GM18519 (cell line): ENCODE measurements around the gene MRPS35.
A peak's percentile ranks its signal among the peaks of the same experiment; 100 is the strongest.

Source experiments
- ATAC-seq: cut with Tn5 transposase; IDR thresholded peaks from one replicate; pipeline ENCODE4 v1.9.1; 2021; ENCODE audit warnings: mild to moderate bottlenecking, moderate library complexity; ENCODE audit not compliant: unreplicated experiment, low FRiP score

Gene MRPS35

DNA sequence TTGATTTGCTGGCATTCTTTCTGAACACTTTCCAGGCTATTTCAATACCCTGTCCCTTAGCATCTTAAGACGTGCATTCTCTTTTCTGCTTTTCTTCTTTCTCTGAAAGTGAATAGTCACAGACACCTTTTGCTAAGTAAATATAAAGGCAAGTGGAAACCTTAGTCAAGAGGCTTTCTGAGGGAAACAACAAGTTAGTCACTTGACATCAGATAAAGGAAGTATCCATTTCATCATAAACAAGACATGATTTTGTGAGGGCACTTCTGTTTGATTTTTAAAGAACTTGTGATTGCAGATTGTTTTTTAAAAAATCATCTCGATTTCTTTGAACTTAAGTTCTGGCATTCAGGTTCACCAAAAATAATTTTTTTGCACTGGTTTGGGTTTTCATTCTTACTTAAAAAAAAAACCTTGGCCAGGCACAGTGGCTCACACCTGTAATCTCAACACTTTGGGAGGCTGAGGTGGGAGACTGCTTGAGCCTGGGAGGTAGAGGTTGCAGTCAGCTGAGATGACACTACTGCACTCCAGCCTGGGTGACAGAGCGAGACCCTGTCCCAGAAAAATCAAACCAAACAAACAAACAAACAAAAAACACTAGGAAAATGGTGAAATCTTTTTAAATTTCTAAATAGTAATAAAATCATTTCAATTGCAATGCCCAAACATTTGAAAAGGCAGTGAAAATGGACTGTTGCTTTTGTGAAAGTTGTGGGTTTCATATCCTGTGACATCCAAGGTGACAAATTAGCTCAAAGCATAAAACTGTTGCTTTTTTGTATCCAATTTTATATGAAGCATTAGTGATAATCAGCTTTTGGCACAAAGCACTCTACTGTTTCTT is 61.1 kb downstream of the MRPS35 start:
- ATAC-seq: no peak

DNA sequence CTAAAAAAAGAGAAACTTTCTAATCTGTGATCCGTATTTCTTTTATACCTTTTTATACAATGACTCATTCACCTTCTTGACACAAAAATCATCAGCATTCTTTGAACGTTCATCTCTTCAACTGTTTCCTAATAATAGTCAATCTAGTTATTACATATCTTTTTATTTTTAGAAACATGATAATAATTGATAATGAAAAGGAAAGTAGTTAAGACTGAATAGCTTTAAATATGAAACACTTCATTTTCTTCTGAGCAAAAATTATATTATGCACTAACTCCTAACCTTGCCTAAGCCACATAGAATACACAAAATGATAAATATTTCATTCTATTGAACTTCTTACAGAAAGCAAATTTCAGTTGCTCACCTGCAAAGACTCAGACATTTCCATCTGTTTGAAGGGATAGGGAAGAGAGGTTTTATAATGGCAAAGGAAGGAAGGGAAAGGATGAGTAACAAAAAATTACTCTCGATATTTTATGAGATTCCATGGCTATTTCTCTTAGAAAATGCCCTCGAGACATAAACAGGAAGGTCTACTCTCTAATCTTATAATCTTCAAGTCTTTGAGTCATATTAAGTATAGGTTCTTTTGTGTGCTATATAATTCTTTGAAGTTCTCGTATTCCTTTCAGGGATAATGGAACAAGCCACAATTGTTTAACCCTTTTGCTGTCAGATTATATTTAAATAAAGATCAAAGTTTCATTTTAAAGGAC is 61.9 kb downstream of the MRPS35 start:
- ATAC-seq: no peak

GRCh38 chr12:27777141-27777540 is 66.5 kb downstream of the MRPS35 start:
- ATAC-seq: no peak

GRCh38 chr12:27778206-27778605 is 67.6 kb downstream of the MRPS35 start:
- ATAC-seq: no peak

GRCh38 chr12:27779416-27779919 is 68.8 kb downstream of the MRPS35 start:
- no peak for ATAC-seq

DNA sequence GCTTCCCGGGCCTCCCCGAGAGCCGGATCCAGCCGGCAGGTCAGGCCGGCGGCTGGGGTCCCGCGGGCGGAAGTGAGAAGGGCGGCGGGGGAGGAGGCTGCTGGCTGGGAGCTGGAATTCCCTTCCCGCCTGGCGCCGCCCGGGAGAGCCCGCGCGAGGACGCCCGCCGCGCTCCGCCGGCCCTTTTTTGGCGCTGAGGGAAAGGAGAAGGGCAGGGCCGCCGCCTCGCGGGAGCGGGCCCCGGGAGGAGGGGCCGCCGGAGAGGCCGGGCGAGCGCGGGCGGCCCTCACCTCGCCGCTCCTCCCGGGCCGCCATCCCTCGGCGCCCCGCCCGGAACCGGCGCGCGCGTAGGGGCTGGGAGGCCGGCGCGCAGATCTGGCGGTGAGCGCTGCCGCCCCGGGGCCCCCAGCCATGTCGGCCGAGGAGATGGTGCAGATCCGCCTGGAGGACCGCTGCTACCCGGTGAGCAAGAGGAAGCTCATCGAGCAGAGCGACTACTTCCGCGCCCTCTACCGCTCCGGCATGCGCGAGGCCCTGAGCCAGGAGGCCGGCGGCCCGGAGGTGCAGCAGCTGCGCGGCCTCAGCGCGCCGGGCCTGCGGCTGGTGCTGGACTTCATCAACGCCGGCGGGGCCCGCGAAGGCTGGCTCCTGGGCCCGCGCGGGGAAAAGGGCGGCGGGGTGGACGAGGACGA is 69.4 kb downstream of the MRPS35 start, which contains the start of the genes KLHL42 and MANSC4:
TSS of gene KLHL42 (plus strand) at position 314 of the 692 bp plus-strand sequence. CDS start at position 412, 98 bp downstream.
TSS of gene MANSC4 (minus strand) at position 317 of the 692 bp plus-strand sequence. CDS start 8,960 bp downstream, outside the sequence.
- peak; percentile 56 for ATAC-seq

- peak; percentile 19 for ATAC-seq
These were observed 70.2 kb downstream of the MRPS35 start for GRCh38 chr12:27780612-27781408.

GRCh38 chr12:27781680-27782079 is 71.0 kb downstream of the MRPS35 start:
- ATAC-seq: no peak

DNA sequence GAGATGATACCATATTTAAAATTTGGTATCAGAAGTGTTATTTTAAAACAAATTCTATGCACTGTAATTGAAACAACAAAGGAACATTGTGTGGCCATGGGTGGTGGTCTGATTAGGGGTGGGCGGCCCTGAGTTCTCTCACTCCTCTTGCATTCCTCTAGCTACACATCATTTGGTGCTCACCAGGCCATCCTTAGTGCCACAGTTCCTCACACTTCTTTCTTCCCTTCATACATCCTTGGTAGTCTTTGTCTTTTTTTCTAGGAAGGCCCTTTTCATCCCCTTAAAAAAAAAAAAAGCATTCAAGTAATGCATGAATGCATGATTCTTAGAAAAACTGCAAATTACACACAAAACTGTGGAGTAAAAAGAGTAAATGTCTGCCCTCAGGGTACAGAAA is 71.8 kb downstream of the MRPS35 start:
- ATAC-seq: no peak

DNA sequence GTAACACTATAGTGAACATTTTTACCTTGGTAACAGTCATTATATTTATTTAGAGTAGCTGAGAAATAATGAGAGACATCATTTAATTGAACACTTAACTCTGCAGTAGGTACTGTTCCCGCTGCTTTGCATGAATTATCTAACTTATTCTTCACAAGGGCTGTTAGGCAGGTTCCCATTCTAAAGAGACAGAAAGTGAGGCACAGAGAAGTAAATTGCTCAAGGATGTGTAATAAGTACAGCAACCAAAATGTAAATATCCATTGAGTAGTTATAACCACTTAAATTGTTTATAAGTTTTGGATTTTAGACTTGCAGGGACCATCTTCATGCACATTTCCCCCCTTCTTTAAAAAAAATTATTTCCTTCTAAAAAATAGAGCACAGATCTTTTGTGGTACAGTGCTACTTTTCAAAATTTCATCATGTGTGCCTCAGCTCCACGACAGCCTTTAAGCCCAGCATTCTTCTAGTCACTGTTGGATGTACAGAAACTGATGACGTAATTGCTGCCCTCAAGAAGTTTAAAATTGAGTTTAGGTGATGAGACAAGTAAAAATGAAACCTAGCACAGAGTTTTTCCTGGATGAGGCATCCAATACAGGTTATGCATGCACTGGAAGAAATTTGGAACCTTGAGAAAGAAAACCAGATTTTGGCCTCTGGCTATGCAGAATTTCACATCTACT is 75.4 kb downstream of the MRPS35 start:
- ATAC-seq: no peak

DNA sequence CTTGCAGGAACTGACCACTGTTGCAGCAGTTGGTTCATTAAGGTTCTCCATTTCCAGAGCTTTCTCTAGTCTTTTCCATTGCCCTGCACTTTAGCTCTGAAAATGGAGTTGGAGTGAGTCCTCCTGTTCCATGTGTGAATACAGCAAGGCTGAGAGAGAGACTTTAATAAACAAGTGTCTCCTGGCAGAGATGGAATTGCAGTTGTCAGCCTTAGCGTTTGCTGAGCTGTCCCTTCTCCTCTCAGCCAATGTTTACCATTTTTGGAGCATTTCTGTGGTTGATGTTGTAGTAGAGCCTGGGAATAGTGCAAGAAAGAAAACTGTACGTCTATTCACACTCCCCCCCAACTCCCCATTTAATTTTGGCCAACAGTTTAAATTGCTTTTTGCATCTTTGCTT is 76.9 kb downstream of the MRPS35 start:
- no peak for ATAC-seq

- no peak for ATAC-seq
These were observed 79.5 kb downstream of the MRPS35 start for GRCh38 chr12:27790179-27790578.

- no peak for ATAC-seq
These were observed 84.4 kb downstream of the MRPS35 start for GRCh38 chr12:27794818-27795584.

DNA sequence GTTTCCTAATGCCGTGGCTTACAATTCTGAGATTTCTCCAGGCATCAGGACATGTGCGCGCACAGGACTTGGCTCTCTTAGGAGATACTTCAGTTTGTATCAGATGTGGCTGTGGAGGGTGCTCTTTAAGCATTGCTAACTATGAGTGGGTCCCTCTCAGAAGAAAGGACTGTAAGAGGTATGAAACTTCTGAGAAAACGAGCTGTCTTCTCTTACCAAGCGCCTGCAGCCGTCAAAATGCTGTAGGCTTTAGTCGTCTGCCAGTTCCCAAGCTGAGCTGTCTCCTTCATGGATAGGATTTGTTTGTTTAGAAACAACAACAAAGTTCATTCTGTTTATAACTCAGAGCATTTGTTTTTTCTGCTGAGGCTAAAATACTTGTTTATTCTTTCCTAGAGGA is 85.5 kb downstream of the MRPS35 start:
- no peak for ATAC-seq

DNA sequence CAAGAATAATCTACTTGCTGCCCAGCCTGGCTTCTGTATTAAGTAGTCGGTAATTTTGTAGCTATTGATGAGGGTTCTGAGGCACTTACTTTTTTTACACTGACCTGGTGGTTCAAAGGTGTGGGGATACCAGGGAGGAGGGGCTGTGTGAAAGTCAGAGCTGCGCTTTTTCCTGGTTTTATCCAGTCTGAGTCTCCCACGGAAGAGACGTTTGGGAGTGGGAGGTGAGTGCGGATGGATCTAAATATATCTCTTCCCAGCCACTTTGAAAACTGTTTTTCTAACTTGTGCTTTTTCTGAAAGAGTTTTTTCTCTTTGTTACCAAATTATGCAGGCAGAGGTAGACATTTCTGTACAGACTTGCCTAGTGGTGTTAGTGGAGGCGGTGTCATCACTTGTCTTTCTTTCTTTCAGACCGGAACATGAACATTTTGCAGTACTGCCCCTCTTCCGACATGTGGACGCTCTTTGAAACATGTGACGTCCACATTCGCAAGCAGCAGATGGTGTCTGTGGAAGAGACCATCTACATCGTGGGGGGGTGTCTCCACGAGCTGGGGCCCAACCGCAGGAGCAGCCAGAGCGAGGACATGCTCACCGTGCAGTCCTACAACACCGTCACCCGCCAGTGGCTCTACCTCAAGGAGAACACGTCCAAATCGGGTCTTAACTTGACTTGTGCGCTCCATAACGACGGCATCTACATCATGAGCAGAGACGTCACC is 86.8 kb downstream of the MRPS35 start:
- ATAC-seq: no peak

- no peak for ATAC-seq
These were observed 90.2 kb downstream of the MRPS35 start for GRCh38 chr12:27800819-27801218.

- ATAC-seq: no peak
These were observed 91.0 kb downstream of the MRPS35 start for GRCh38 chr12:27801630-27802029.

DNA sequence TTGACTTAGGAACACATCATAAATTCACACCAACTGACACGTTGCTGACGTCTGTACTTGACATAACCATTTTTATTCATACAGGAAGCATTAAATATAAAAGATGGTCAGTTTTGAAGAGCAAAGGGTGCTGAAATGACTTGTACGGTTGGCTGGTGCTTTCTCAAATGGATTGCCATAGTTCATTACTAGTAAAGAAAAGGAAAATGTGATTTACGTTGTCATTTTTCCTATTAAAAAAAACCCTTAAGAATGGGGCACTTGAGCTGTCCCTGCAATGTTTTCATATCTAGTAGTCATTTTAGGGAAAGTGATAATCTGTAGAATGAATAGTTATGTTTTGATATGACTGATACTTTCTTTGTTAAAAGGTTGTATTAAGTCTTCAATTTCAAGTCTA is 91.9 kb downstream of the MRPS35 start:
- ATAC-seq: no peak
